Measurements from ENCODE around the gene DNAJC5. TPM values are rescaled to one million over a fixed set of nuclear protein-coding genes. Genes with fewer than 3 reads are reported as not detected.

DNAJC5 gene
- total and polyA plus RNA-seq, 2 donors (not counting 3 experiments of a cell fraction or from before 2014, with no cell fraction given): 44.7 to 60.3 TPM

GRCh38 chr20:63951398-63952209 lies 56.7 kb downstream of the DNAJC5 start:
- Histone ChIP-seq H3K36me3 (ENCODE audit: control insufficient read depth in 2 of 2, extremely low read depth in 1 of 2, insufficient read depth in 2 of 2, low read length in 2 of 2) (peaks cover 0 to 4% of the 10 kb centered on the region in 2 experiments), H2AFZ (ENCODE audit: low read depth, low read length) (no peak overlapping the region), H3K79me2 (ENCODE audit: control insufficient read depth, insufficient read depth, low read length) (peaks cover 69% of the 10 kb centered on the region), H3K4me3 (replicated peaks in 1 of 3; ENCODE audit: insufficient read depth in 1 of 3, low read depth in 1 of 3, low read length in 3 of 3) (no peak overlapping the region), H3K4me1 (ENCODE audit: control insufficient read depth, extremely low read depth, insufficient read depth, low read length) (peaks cover 14% of the 10 kb centered on the region), H3K4me2 (ENCODE audit: insufficient read depth, low read length) (no peak overlapping the region), H3K27ac (ENCODE audit: insufficient read depth, low read depth, low read length) (no peak overlapping the region), H4K20me1 (replicated peaks; ENCODE audit: control insufficient read depth, extremely low read depth, insufficient read depth, low read length) (no peaks in the 10 kb centered on the region), H3K9ac (replicated peaks; ENCODE audit: extremely low read depth, insufficient read depth, low read length) (no peak overlapping the region), H3K9me3 (replicated peaks; ENCODE audit: control insufficient read depth, insufficient read depth, low read length) (no peaks in the 10 kb centered on the region), H3K27me3 (ENCODE audit: control insufficient read depth in 2 of 2, insufficient read depth in 2 of 2, low read length in 2 of 2) (no peaks in the 10 kb centered on the region), H3K9me1 (replicated peaks; ENCODE audit: control insufficient read depth, extremely low read depth, insufficient read depth, low read length) (no peaks in the 10 kb centered on the region)
- ChIA-PET CTCF (interaction anchor here (0.9 kb wide), 1 partner anchor 413 kb away, joined by 4 read pairs; no protein-coding TSS in a partner anchor), POLR2A (interaction anchor here (0.6 kb wide), 1 partner anchor 20 kb away, joined by 6 read pairs; no protein-coding TSS in a partner anchor)
- FAIRE-seq (no peak), DNase-seq (ENCODE audit: low read depth, low spot score) (no peak)
- dilution Hi-C loops (cut with MboI; ENCODE audit: extremely low pct_ligation_motif_present, low sequenced_read_pairs): no loop called here
- no peak for TF ChIP-seq MYC (IDR thresholded peaks at IDR 0.05; ENCODE audit: low read depth, low read length)
- no peak for TF ChIP-seq EZH2 (IDR thresholded peaks at IDR 0.05; ENCODE audit: borderline replicate concordance, low read depth, low read length, severe bottlenecking)
- TF ChIP-seq POLR2AphosphoS5 (IDR thresholded peaks at IDR 0.05; ENCODE audit: insufficient read depth, low read depth, low read length): no peak
- TF ChIP-seq, protein P1, sequence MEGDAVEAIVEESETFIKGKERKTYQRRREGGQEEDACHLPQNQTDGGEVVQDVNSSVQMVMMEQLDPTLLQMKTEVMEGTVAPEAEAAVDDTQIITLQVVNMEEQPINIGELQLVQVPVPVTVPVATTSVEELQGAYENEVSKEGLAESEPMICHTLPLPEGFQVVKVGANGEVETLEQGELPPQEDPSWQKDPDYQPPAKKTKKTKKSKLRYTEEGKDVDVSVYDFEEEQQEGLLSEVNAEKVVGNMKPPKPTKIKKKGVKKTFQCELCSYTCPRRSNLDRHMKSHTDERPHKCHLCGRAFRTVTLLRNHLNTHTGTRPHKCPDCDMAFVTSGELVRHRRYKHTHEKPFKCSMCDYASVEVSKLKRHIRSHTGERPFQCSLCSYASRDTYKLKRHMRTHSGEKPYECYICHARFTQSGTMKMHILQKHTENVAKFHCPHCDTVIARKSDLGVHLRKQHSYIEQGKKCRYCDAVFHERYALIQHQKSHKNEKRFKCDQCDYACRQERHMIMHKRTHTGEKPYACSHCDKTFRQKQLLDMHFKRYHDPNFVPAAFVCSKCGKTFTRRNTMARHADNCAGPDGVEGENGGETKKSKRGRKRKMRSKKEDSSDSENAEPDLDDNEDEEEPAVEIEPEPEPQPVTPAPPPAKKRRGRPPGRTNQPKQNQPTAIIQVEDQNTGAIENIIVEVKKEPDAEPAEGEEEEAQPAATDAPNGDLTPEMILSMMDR (IDR thresholded peaks at IDR 0.05; ENCODE audit: extremely low read depth in 1 of 2, insufficient read depth in 1 of 2, low read depth in 1 of 2, low read length in 2 of 2): no peak
- no peak for TF ChIP-seq JUN (IDR thresholded peaks at IDR 0.05; ENCODE audit: borderline replicate concordance, insufficient read depth, insufficient read length, low read depth)
- no peak for TF ChIP-seq GATA2 (IDR thresholded peaks at IDR 0.05; ENCODE audit: insufficient read depth, insufficient read length, low read depth, low read length)
- TF ChIP-seq MAX (IDR thresholded peaks at IDR 0.05; ENCODE audit: insufficient read depth, insufficient read length): no peak
- TF ChIP-seq FOS (IDR thresholded peaks at IDR 0.05; ENCODE audit: borderline replicate concordance, insufficient read depth, low read length): no peak
- no peak for TF ChIP-seq POLR2A (IDR thresholded peaks at IDR 0.05; ENCODE audit: low read depth, low read length)
- intact Hi-C loops (cut with micrococcal nuclease): no loop called here
- BruUV-seq (replicated peaks): no TSS peak
